Muscle of leg (tissue), 11 donors: ENCODE data around the gene HIVEP2. TPM values are rescaled to one million over a fixed set of nuclear protein-coding genes. Genes with fewer than 3 reads are reported as not detected.

Experiments
- DNase-seq: peaks from one replicate; pipeline ENCODE4 v3.0.0; 2013
- H3K27ac ChIP-seq: one replicate; pipeline ENCODE4 v1.5.1; 2013; ENCODE audit warnings: mild to moderate bottlenecking, low read length, control low read depth
- H3K27me3 ChIP-seq: one replicate; pipeline ENCODE4 v1.6.1; 2013; ENCODE audit warnings: low read length; ENCODE audit not compliant: control insufficient read depth, insufficient read depth
- H3K36me3 ChIP-seq: one replicate; pipeline ENCODE4 v1.6.1; 2013; ENCODE audit warnings: low read length; ENCODE audit not compliant: control insufficient read depth, insufficient read depth
- H3K4me1 ChIP-seq: one replicate; pipeline ENCODE4 v1.6.1; 2013; ENCODE audit warnings: low read length; ENCODE audit not compliant: control insufficient read depth, insufficient read depth
- H3K4me3 ChIP-seq: one replicate; pipeline ENCODE4 v1.5.1; 2013; ENCODE audit warnings: low read length, control low read depth
- H3K9me3 ChIP-seq: replicated peaks from 2 replicates; pipeline ENCODE4 v1.6.1; 2013; ENCODE audit warnings: low read depth, low read length; ENCODE audit not compliant: control insufficient read depth
- WGBS: methylation state at CpG from one replicate; pipeline ENCODE4 v1.1.5; 2013; ENCODE audit warnings: missing lambda C conversion rate; ENCODE audit not compliant: insufficient coverage; 5-methylcytosine and 5-hydroxymethylcytosine counted together
- polyA plus RNA-seq, 8 donors: library from polyadenylated mRNA; unstranded; fragments of 120-200 nt; gene quantifications; one replicate each; pipeline versions ENCODE4 v1.2.1 to v1.2.3, GENCODE V29; 2013; ENCODE audit warnings: inconsistent platforms in 1 of 8, low replicate concordance in 1 of 8; ENCODE audit not compliant: insufficient read length in 8 of 8, insufficient read depth in 1 of 8
- total RNA-seq: library from RNA; stranded (reverse); fragments of 120-200 nt; gene quantifications from one replicate; pipeline ENCODE4 v1.2.4, GENCODE V29; 2013

Gene HIVEP2
- total and polyA plus RNA-seq, 9 donors: 8.6 to 17.9 (median 14.8) TPM

DNA sequence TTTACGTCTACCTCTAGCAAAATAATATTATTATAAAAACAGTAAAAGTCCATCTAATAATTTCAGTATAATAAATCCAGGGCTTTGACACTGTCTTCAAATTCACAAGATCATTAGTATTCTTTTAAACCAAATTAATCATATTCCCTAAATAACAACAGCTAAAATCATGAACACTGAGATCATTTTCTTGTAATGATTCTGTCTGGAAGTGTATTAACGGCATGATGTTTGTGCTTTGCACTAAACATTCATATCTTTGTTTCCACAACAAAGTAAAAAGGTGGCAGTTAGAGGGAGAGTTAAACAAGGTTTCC lies 18.8 kb downstream of the HIVEP2 start:
- no peaks in the 10 kb centered on the region for H3K36me3 ChIP-seq
- H3K27ac ChIP-seq: peak overlapping the region; percentile 87
- H3K4me1 ChIP-seq: no peaks in the 10 kb centered on the region
- no peak for DNase-seq
- no peaks in the 10 kb centered on the region for H3K27me3 ChIP-seq
- no peaks in the 10 kb centered on the region for H3K9me3 ChIP-seq
- WGBS: no CpG with 5 or more reads among the region's 2 CpGs
- peak overlapping the region; percentile 68 for H3K4me3 ChIP-seq

GRCh38 chr6:142925575-142926110 lies 19.3 kb downstream of the HIVEP2 start:
- Histone ChIP-seq H3K4me3 (no peak overlapping the region), H3K27me3 (no peaks in the 10 kb centered on the region), H3K9me3 (no peaks in the 10 kb centered on the region), H3K4me1 (no peaks in the 10 kb centered on the region), H3K36me3 (no peaks in the 10 kb centered on the region), H3K27ac (peak overlapping the region; percentile 15)
- peak; percentile 77 for DNase-seq
- WGBS: no CpG with 5 or more reads among the region's 7 CpGs

DNA sequence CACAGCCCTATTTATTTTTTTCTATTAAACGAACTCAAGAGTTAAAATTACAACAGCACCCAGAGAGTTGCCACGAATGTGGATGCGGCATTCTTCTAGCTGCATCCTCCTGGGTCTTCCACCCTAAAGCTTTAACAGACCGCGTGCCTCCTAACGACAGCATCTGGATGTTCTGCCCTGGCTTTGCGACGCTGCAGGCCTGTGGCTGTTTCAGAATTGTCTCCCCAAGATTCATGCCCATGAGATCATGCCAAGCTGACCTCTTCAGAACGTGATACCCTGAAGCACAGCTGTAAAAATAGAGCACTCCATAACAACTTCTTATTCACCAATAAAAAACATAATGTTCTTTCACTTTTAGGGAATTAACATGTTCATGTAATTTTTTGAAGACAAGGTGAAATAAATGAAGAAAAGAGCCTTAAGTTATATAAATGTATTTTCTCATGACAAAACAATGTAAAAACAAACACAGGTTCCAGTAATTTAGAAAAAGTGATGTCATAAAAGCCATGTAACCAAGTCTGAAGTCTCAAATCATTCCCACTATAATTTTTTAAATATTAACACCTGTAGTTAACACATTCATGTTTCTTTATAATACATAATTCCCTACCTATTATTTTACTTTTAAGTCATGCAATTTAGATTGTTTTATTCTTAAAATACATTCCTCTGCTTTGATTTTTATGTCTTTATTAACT lies 26.5 kb downstream of the HIVEP2 start:
- 82% methylated on average over 6 of the region's 9 CpGs for WGBS
- no peaks in the 10 kb centered on the region for H3K36me3 ChIP-seq
- no peaks in the 10 kb centered on the region for H3K4me1 ChIP-seq
- no peaks in the 10 kb centered on the region for H3K27me3 ChIP-seq
- no peaks in the 10 kb centered on the region for H3K9me3 ChIP-seq
- no peak overlapping the region for H3K4me3 ChIP-seq
- H3K27ac ChIP-seq: no peak overlapping the region
- DNase-seq: no peak

- Histone ChIP-seq H3K27ac (no peak overlapping the region), H3K27me3 (no peaks in the 10 kb centered on the region), H3K9me3 (no peaks in the 10 kb centered on the region), H3K4me3 (no peak overlapping the region), H3K36me3 (no peaks in the 10 kb centered on the region), H3K4me1 (no peaks in the 10 kb centered on the region)
- no peak for DNase-seq
- WGBS: no CpG with 5 or more reads among the region's 1 CpG
Observed at GRCh38 chr6:142916881-142917280, 28.1 kb downstream of the HIVEP2 start.

DNA sequence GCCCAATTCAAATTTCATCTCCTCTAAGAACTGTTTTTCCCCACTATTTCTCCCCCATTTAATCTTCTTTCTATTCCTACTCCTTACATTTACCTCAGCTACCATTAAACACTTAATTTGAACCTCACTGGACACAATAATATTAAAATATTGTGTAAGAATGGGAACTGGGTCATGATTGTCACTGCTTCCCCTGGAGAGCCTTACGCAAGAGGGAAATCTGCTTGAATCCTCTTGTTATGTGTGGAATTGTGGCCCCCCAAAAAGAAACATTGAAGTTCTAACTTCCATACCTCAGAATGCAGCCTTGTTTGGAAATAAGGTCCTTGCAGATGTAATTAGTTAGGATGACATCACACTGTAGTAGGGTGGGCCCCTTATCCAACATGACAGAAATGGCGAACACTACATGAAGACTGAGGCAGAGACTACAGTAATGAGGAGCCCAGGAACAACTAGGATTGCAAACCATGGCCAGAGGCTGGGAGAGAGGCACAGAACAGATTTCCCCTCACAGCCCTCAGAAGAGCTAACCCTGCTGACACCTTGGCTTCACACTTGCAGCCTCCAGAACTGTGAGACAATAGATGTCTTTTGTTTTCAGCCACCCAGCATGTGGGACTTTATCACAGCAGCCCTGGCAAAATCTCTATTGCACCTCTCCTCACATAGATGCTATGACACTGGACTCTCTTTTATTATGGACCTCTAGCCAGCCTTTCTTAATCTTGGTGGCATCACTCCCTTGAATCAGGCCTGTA lies 29.9 kb downstream of the HIVEP2 start:
- Histone ChIP-seq H3K4me1 (no peaks in the 10 kb centered on the region), H3K27ac (no peak overlapping the region), H3K27me3 (no peaks in the 10 kb centered on the region), H3K36me3 (no peaks in the 10 kb centered on the region), H3K9me3 (no peaks in the 10 kb centered on the region), H3K4me3 (no peak overlapping the region)
- WGBS: 89% methylated on average over 1 of the region's 2 CpGs
- no peak for DNase-seq

- no peaks in the 10 kb centered on the region for H3K27me3 ChIP-seq
- WGBS: no CpG with 5 or more reads among the region's 2 CpGs
- no peak for DNase-seq
- H3K4me1 ChIP-seq: no peaks in the 10 kb centered on the region
- H3K36me3 ChIP-seq: no peaks in the 10 kb centered on the region
- no peaks in the 10 kb centered on the region for H3K9me3 ChIP-seq
- H3K27ac ChIP-seq: no peak overlapping the region
- no peak overlapping the region for H3K4me3 ChIP-seq
Observed at GRCh38 chr6:142914369-142914768, 30.6 kb downstream of the HIVEP2 start.

DNA sequence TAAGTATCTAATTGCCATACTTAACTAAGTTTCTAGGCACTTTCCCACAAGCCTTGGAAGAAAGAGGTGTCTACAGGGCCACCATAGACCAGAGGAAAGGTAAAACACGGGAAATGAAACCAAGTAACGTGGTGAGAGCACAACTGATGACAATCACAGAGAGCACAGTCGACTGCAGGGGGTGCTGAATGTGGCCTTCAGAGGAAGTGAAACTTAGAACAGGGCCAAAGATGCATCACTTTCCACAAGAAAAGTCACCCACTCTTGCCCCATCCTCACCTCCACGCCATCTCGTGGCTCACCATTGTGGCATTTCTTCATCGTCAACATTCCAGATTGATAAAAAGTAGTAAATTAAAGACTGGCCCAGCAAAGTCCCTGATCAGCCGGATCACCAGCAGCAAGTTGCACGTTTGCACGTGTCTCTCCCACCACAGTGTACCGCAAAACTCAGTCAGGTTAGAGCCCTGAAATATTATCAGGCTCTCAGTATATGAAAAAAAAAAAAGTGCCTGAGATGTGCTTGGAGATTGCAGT lies 31.4 kb downstream of the HIVEP2 start:
- Histone ChIP-seq H3K36me3 (no peaks in the 10 kb centered on the region), H3K9me3 (no peaks in the 10 kb centered on the region), H3K27me3 (no peaks in the 10 kb centered on the region), H3K4me3 (no peak overlapping the region), H3K27ac (no peak overlapping the region), H3K4me1 (no peaks in the 10 kb centered on the region)
- WGBS: 67% methylated on average over 1 of the region's 10 CpGs
- DNase-seq: peak; percentile 32

DNA sequence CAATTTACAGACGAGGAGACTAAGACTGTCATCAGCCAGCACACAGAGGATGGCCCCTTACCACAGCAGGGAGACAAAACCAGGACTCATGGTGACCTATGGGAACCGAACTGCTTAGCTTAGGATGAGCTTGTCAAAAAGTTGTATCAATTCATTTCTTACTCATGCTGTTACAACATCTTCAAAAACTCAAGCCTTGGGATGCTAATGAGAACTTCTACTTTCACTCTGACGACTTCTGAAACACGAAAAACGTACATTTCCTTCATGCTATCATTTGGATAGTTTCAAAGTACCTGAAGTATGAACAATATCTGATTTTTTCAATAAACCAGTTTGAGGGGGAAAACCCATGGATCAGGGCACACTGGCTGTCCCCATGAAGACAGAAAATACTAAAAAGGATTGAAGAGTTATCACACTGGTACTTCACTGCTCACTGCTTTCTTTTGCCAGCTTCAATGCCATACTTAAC lies 31.9 kb downstream of the HIVEP2 start:
- Histone ChIP-seq H3K27me3 (no peaks in the 10 kb centered on the region), H3K4me3 (no peak overlapping the region), H3K36me3 (no peaks in the 10 kb centered on the region), H3K9me3 (no peaks in the 10 kb centered on the region), H3K4me1 (no peaks in the 10 kb centered on the region), H3K27ac (no peak overlapping the region)
- WGBS: no CpG with 5 or more reads among the region's 5 CpGs
- no peak for DNase-seq

GRCh38 chr6:142912125-142912524 lies 32.9 kb downstream of the HIVEP2 start:
- 85% methylated on average over 4 of the region's 4 CpGs for WGBS
- H3K36me3 ChIP-seq: no peaks in the 10 kb centered on the region
- H3K4me1 ChIP-seq: peaks cover 2% of the 10 kb centered on the region
- H3K27ac ChIP-seq: no peak overlapping the region
- no peak overlapping the region for H3K4me3 ChIP-seq
- DNase-seq: no peak
- H3K27me3 ChIP-seq: no peaks in the 10 kb centered on the region
- no peaks in the 10 kb centered on the region for H3K9me3 ChIP-seq

- no peak for DNase-seq
- no peaks in the 10 kb centered on the region for H3K36me3 ChIP-seq
- WGBS: 29% methylated on average over 1 of the region's 2 CpGs
- no peak overlapping the region for H3K27ac ChIP-seq
- H3K4me1 ChIP-seq: peaks cover 2% of the 10 kb centered on the region
- no peaks in the 10 kb centered on the region for H3K9me3 ChIP-seq
- H3K4me3 ChIP-seq: no peak overlapping the region
- H3K27me3 ChIP-seq: no peaks in the 10 kb centered on the region
Observed at GRCh38 chr6:142911430-142911829, 33.5 kb downstream of the HIVEP2 start.
